MM.1S (cell line): Measurements from ENCODE around the gene GBA2.

Experiments
- CTCF ChIP-seq: fragments of 300-600 bp; sonication (generic); IDR thresholded peaks from 2 replicates; pipeline ENCODE4 v1.5.1; 2016; ENCODE audit warnings: antibody characterized with exemption, low read length, mixed read lengths
- EZH2 ChIP-seq: fragments of 300-600 bp; sonication (generic); optimal IDR thresholded peaks from 2 replicates; pipeline ENCODE3; 2017; ENCODE audit warnings: low read depth, mild to moderate bottlenecking, antibody characterized with exemption, low read length, mixed read lengths

DNA sequence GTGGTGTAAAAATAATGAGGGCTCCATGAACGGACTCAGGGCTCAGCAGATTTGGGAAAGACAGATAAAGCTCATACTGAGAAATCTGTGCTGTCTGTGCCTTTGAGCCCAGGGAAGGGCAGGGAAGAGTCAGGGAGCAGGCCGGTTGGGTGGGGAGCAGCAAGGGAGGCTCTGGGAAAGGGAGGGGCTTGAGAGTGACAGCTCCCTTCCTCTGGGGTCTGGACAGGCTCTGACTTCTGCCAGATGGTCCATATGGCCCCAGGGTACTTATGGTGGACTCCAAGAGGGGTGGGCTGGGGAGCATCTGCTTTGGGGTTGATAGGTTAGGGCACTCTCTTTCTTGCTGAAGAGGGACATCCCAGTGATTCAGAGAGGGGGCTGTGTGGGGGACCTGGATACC is 44.4 kb upstream of the GBA2 start:
- no peak for TF ChIP-seq EZH2
- no peak for TF ChIP-seq CTCF
